ENCODE results near the gene ERICH6B. TPM values are rescaled to one million over a fixed set of nuclear protein-coding genes. Genes with fewer than 3 reads are reported as not detected.

Gene ERICH6B
- total RNA-seq, 1 donor from 2014 or later: not detected

DNA sequence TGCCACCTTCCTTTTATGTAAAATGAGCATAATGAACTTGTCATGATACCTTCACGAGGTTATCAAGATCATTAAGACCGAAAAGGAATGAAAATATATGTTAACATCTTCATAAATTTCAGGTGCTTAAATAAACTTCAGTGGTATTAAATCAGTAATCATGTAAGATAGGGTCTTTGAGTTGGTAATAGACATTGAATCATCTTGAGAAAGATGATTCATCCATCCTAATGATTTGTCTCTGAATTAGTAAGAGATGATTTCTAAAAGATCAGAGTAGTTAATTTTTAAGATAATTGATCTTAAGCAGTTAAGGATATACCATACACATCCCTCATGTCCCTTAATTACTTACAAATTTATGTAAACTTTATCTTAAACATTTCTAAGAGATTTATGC is 98.8 kb downstream of the ERICH6B start:
- peak; percentile 46 for DNase-seq (ENCODE audit: low read depth)
- no peaks in the 10 kb centered on the region for H3K27me3 ChIP-seq (ENCODE audit: control insufficient read depth, insufficient read depth, low read length)
- no peak for FAIRE-seq
- no peak overlapping the region for H3K4me3 ChIP-seq (ENCODE audit: low read depth, low read length)
- TF ChIP-seq, protein P1, sequence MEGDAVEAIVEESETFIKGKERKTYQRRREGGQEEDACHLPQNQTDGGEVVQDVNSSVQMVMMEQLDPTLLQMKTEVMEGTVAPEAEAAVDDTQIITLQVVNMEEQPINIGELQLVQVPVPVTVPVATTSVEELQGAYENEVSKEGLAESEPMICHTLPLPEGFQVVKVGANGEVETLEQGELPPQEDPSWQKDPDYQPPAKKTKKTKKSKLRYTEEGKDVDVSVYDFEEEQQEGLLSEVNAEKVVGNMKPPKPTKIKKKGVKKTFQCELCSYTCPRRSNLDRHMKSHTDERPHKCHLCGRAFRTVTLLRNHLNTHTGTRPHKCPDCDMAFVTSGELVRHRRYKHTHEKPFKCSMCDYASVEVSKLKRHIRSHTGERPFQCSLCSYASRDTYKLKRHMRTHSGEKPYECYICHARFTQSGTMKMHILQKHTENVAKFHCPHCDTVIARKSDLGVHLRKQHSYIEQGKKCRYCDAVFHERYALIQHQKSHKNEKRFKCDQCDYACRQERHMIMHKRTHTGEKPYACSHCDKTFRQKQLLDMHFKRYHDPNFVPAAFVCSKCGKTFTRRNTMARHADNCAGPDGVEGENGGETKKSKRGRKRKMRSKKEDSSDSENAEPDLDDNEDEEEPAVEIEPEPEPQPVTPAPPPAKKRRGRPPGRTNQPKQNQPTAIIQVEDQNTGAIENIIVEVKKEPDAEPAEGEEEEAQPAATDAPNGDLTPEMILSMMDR (IDR thresholded peaks at IDR 0.05; ENCODE audit: insufficient read depth, low read length, severe bottlenecking): no peak
- peaks cover 16% of the 10 kb centered on the region for H3K36me3 ChIP-seq (ENCODE audit: control insufficient read depth, insufficient read depth, low read length)

DNA sequence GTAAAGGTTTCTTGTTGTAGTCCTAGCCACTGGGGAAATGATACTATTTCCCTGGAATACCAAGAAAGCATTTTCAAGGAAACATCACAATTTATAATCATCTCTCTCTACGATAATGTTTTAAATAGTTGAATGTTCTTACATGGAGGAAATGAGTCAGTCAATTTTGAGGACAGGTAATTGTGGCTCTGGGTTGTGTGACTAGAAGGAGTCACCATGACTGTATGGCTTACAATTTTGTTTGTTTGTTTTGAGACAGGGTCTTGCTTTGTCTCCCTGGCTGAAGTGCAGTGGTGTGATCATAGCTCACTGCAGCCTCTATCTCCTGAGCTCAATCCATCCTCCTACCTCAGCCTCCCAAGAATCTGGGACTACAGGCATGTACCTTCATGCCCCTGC is 103.4 kb downstream of the ERICH6B start:
- TF ChIP-seq, protein P1 (IDR thresholded peaks at IDR 0.05; ENCODE audit: insufficient read depth, low read length, severe bottlenecking): no peak
- Histone ChIP-seq H3K27me3 (ENCODE audit: control insufficient read depth, insufficient read depth, low read length) (no peaks in the 10 kb centered on the region), H3K4me3 (ENCODE audit: low read depth, low read length) (no peak overlapping the region), H3K36me3 (ENCODE audit: control insufficient read depth, insufficient read depth, low read length) (peaks cover 13% of the 10 kb centered on the region)
- DNase-seq (ENCODE audit: low read depth) (peak; percentile 84), FAIRE-seq (no peak)

DNA sequence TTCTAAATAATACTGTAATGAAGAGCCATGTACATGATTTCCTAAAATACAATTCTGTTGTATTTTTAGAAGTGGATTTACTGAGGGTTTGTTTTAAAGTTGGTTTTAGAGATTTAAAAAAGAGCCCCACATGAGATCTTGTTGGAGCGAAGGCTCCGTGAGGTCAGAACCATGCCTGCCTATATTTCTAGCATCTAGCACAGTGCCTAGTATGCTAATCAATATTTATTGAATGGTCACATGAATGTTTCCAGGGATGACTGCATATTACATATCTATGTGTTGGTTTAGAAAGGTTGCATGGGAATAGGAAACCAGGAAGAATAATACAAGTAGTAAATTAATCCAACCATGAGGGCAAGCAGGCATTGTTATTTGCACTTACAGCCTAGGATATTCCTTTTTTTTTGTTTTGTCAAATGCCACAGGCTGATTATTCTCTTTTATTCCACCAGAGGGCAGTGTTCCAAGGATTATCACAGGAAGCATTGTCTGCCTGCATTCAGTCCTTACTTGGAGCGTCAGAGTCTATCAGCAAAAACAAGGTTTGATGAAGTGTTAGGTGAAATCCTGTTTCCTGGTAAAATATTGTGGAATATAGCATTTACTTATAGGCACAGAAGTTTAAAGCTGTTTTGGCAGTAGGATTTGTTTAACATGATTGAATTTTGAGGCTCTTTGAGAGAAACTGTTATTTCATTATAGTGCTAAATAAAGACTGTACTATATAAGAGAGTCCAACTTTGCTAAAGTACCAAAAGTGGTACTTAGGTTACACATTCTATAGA is 104.0 kb downstream of the ERICH6B start:
- Histone ChIP-seq H3K27me3 (ENCODE audit: control insufficient read depth, insufficient read depth, low read length) (no peaks in the 10 kb centered on the region), H3K36me3 (ENCODE audit: control insufficient read depth, insufficient read depth, low read length) (peaks cover 17% of the 10 kb centered on the region), H3K4me3 (ENCODE audit: low read depth, low read length) (no peak overlapping the region)
- FAIRE-seq: no peak
- peak; percentile 82 for DNase-seq (ENCODE audit: low read depth)
- TF ChIP-seq, protein P1 (IDR thresholded peaks at IDR 0.05; ENCODE audit: insufficient read depth, low read length, severe bottlenecking): peak; percentile 61

GRCh38 chr13:45510672-45511071 is 104.9 kb downstream of the ERICH6B start:
- TF ChIP-seq, protein P1 (IDR thresholded peaks at IDR 0.05; ENCODE audit: insufficient read depth, low read length, severe bottlenecking): no peak
- DNase-seq (ENCODE audit: low read depth) (no peak), FAIRE-seq (no peak)
- no peak overlapping the region for H3K4me3 ChIP-seq (ENCODE audit: low read depth, low read length)
- no peaks in the 10 kb centered on the region for H3K27me3 ChIP-seq (ENCODE audit: control insufficient read depth, insufficient read depth, low read length)
- peaks cover 14% of the 10 kb centered on the region for H3K36me3 ChIP-seq (ENCODE audit: control insufficient read depth, insufficient read depth, low read length)

- no peaks in the 10 kb centered on the region for H3K27me3 ChIP-seq (ENCODE audit: control insufficient read depth, insufficient read depth, low read length)
- peaks cover 20% of the 10 kb centered on the region for H3K36me3 ChIP-seq (ENCODE audit: control insufficient read depth, insufficient read depth, low read length)
- TF ChIP-seq, protein P1 (IDR thresholded peaks at IDR 0.05; ENCODE audit: insufficient read depth, low read length, severe bottlenecking): no peak
- DNase-seq (ENCODE audit: low read depth) (no peak), FAIRE-seq (no peak)
- H3K4me3 ChIP-seq (ENCODE audit: low read depth, low read length): no peak overlapping the region
Measured at GRCh38 chr13:45508776-45509175, 106.8 kb downstream of the ERICH6B start.

DNA sequence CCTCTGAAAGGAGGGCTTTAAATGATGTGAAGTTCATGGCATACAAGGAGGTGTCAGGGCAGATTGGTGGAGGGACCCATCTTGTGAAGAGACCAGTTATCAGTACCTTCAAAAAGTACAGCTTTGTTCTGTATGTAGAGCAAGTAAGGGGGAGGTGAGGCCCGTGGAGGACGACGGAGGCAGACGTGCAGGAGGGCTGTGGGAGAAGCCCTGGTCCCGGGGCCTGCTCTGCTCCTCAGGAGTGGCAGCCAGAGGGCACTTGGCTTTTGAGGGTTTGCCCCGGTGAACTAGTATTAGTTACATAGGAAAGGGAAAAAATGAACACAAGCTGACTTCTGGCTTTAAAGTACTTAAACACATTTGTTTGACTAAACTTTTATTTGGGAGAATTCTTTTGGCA is 108.7 kb downstream of the ERICH6B start:
- DNase-seq (ENCODE audit: low read depth): no peak
- no peaks in the 10 kb centered on the region for H3K27me3 ChIP-seq (ENCODE audit: control insufficient read depth, insufficient read depth, low read length)
- TF ChIP-seq, protein P1 (IDR thresholded peaks at IDR 0.05; ENCODE audit: insufficient read depth, low read length, severe bottlenecking): no peak
- FAIRE-seq: no peak
- peaks cover 24% of the 10 kb centered on the region for H3K36me3 ChIP-seq (ENCODE audit: control insufficient read depth, insufficient read depth, low read length)
- no peak overlapping the region for H3K4me3 ChIP-seq (ENCODE audit: low read depth, low read length)
